ENCODE data around the gene HOXA6. TPM values are rescaled to one million over a fixed set of nuclear protein-coding genes. Genes with fewer than 3 reads are reported as not detected.

Gene HOXA6
- total and polyA plus RNA-seq, 9 of the 15 experiments (the other 6 are each of a cell fraction or from before 2014, with no cell fraction given), result not detected

DNA sequence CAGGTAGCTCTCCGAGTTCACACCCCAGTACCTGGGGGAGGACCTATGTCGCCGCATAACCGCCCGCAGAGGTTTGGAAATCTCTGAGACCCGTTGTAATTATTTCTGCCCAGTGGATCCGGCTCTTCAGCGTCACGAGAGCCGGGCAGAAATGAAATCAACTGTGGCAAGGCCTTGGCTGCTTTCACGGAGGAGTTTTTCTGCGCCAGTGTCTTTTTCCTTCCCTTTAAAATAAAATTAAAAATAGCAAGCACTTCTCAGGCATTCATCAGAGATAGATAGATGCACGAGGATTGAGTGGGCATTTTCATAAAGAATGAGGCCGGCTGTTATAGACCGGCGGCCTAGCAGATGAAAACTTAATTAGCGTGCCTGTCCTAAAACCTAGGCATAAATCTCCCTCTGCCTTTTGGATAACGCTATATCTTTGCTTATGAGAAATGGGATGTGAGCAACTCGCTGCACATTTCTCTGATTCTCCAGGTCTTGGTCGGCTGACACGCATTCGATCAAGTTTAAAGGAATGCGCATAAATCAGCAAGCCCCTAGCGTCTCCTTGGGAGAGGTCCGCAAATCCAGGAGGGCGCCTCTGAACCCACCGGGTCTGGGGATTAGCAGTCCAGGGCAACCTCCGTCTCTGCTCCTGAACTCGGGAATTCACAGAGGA is 45.9 kb upstream of the HOXA6 start:
- H3K27ac ChIP-seq (ENCODE audit: extremely low read depth, low read depth, low read length), result no peak overlapping the region
- ATAC-seq, result no peak
- peaks cover 25 to 52% of the 10 kb centered on the region in 2 experiments for H3K27me3 ChIP-seq (ENCODE audit: control insufficient read depth in 2 of 2, insufficient read depth in 2 of 2, low read length in 2 of 2)
- intact Hi-C loops (cut with micrococcal nuclease), result no loop called here
- DNase-seq (ENCODE audit: extremely low read depth in 1 of 4, low spot score in 3 of 4), result no peak
- H3K9me3 ChIP-seq (replicated peaks; ENCODE audit: control insufficient read depth, insufficient read depth, low read depth, low read length), result no peaks in the 10 kb centered on the region
- ChIA-PET CTCF (ENCODE audit: low intra/inter-chr PET ratio) (no interaction called here), POLR2A (no interaction called here)
- no peak for FAIRE-seq
- H3K9ac ChIP-seq (ENCODE audit: insufficient read depth in 1 of 2, low read depth in 2 of 2, low read length in 2 of 2), result no peak overlapping the region
- no peaks in the 10 kb centered on the region for H4K20me1 ChIP-seq (replicated peaks; ENCODE audit: control insufficient read depth, insufficient read depth, low read length)
- BruUV-seq (replicated peaks), result no TSS peak
- no peak overlapping the region for H3K4me2 ChIP-seq (ENCODE audit: insufficient read depth, low read length)
- TF ChIP-seq ETV6 (IDR thresholded peaks at IDR 0.05; ENCODE audit: borderline replicate concordance in 1 of 2, low read depth in 2 of 2, low read length in 1 of 2) (no peak), ETV6 (CRISPR knock-in tag; IDR thresholded peaks at IDR 0.05; ENCODE audit: borderline replicate concordance) (no peak), YY1 (IDR thresholded peaks at IDR 0.05; ENCODE audit: borderline replicate concordance in 1 of 3, control insufficient read depth in 1 of 3, extremely low read depth in 1 of 3, insufficient read depth in 3 of 3, insufficient read length in 1 of 3, insufficient replicate concordance in 2 of 3, low read depth in 1 of 3, low read length in 2 of 3) (no peak), POLR2H (tag; IDR thresholded peaks at IDR 0.05; ENCODE audit: low read depth) (no peak)
- TF ChIP-seq, protein P1, sequence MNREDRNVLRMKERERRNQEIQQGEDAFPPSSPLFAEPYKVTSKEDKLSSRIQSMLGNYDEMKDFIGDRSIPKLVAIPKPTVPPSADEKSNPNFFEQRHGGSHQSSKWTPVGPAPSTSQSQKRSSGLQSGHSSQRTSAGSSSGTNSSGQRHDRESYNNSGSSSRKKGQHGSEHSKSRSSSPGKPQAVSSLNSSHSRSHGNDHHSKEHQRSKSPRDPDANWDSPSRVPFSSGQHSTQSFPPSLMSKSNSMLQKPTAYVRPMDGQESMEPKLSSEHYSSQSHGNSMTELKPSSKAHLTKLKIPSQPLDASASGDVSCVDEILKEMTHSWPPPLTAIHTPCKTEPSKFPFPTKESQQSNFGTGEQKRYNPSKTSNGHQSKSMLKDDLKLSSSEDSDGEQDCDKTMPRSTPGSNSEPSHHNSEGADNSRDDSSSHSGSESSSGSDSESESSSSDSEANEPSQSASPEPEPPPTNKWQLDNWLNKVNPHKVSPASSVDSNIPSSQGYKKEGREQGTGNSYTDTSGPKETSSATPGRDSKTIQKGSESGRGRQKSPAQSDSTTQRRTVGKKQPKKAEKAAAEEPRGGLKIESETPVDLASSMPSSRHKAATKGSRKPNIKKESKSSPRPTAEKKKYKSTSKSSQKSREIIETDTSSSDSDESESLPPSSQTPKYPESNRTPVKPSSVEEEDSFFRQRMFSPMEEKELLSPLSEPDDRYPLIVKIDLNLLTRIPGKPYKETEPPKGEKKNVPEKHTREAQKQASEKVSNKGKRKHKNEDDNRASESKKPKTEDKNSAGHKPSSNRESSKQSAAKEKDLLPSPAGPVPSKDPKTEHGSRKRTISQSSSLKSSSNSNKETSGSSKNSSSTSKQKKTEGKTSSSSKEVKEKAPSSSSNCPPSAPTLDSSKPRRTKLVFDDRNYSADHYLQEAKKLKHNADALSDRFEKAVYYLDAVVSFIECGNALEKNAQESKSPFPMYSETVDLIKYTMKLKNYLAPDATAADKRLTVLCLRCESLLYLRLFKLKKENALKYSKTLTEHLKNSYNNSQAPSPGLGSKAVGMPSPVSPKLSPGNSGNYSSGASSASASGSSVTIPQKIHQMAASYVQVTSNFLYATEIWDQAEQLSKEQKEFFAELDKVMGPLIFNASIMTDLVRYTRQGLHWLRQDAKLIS (CRISPR knock-in tag; IDR thresholded peaks at IDR 0.05), result no peak
- TF ChIP-seq, protein P2, sequence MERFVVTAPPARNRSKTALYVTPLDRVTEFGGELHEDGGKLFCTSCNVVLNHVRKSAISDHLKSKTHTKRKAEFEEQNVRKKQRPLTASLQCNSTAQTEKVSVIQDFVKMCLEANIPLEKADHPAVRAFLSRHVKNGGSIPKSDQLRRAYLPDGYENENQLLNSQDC (CRISPR knock-in tag; IDR thresholded peaks at IDR 0.05), result no peak
- TF ChIP-seq, protein P3, sequence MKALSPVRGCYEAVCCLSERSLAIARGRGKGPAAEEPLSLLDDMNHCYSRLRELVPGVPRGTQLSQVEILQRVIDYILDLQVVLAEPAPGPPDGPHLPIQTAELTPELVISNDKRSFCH (CRISPR knock-in tag; IDR thresholded peaks at IDR 0.05), result no peak
- TF ChIP-seq, protein P3 (tag; IDR thresholded peaks at IDR 0.05), result no peak
- WGBS (ENCODE audit: insufficient coverage, low coverage, missing lambda C conversion rate), result 28% methylated on average over 29 of the region's 29 CpGs
- no peaks in the 10 kb centered on the region for H3K36me3 ChIP-seq (ENCODE audit: control insufficient read depth, insufficient read depth, low read length)
- no peaks in the 10 kb centered on the region for H3K9me1 ChIP-seq (ENCODE audit: control insufficient read depth, insufficient read depth, low read length)
- in situ Hi-C loops (cut with MboI), result no loop called here
- no peaks in the 10 kb centered on the region for H3K79me2 ChIP-seq (ENCODE audit: control insufficient read depth, insufficient read depth, low read length)
- H2AFZ ChIP-seq (ENCODE audit: low read depth, low read length), result no peak overlapping the region
- H3K4me3 ChIP-seq, result no peak overlapping the region
- H3K4me1 ChIP-seq (replicated peaks in 1 of 2; ENCODE audit: control insufficient read depth in 2 of 2, insufficient read depth in 2 of 2, low read length in 2 of 2), result peaks cover 0 to 13% of the 10 kb centered on the region in 2 experiments; a peak in 2 of 5 replicates
